HepG2 (cell line): ENCODE data around the gene ACOT8. TPM values are rescaled to one million over a fixed set of nuclear protein-coding genes. Genes with fewer than 3 reads are reported as not detected.

Experiments
- ATF4 ChIP-seq, 2 experiments: fragments of 450-650 bp in 1 of 2; sonication (generic) in 1 of 2; formaldehyde crosslinking; IDR thresholded peaks; 2 replicates each; pipeline versions ENCODE4 v1.5.0 to v1.8.0; 2020 to 2022; ENCODE audit warnings: mild to moderate bottlenecking in 1 of 2, missing genetic modification reagents in 1 of 2
- DNMT1 ChIP-seq: sonication (generic); formaldehyde crosslinking; IDR thresholded peaks from 2 replicates; pipeline ENCODE4 v1.5.1; 2020; ENCODE audit warnings: mild to moderate bottlenecking, missing genetic modification reagents
- ELF4 ChIP-seq: sonication (generic); formaldehyde crosslinking; IDR thresholded peaks from 2 replicates; pipeline ENCODE4 v1.5.0; 2020; ENCODE audit warnings: missing genetic modification reagents, mild to moderate bottlenecking, moderate library complexity, borderline replicate concordance
- ESRRA ChIP-seq: sonication (generic); formaldehyde crosslinking; IDR thresholded peaks from 2 replicates; pipeline ENCODE4 v1.5.1; 2020; ENCODE audit warnings: mild to moderate bottlenecking, low read depth, missing genetic modification reagents
- GFI1 ChIP-seq: sonication (generic); formaldehyde crosslinking; IDR thresholded peaks from 2 replicates; pipeline ENCODE4 v1.5.0; 2020; ENCODE audit warnings: missing genetic modification reagents, mild to moderate bottlenecking, borderline replicate concordance
- HOXA9 ChIP-seq: sonication (generic); formaldehyde crosslinking; IDR thresholded peaks from 2 replicates; pipeline ENCODE4 v1.8.1; 2022; ENCODE audit warnings: missing genetic modification reagents, mild to moderate bottlenecking, moderate library complexity, borderline replicate concordance
- IRX3 ChIP-seq: sonication (generic); formaldehyde crosslinking; IDR thresholded peaks from 2 replicates; pipeline ENCODE4 v1.8.1; 2023; ENCODE audit warnings: mild to moderate bottlenecking, low read depth, missing genetic modification reagents, borderline replicate concordance
- KDM6A ChIP-seq: IDR thresholded peaks from 2 replicates; pipeline ENCODE4 v1.6.1; 2016; ENCODE audit warnings: low read depth
- KLF13 ChIP-seq: sonication (generic); formaldehyde crosslinking; IDR thresholded peaks from 2 replicates; pipeline ENCODE4 v1.4.0; 2020; ENCODE audit warnings: mild to moderate bottlenecking, missing genetic modification reagents
- MAFG ChIP-seq: sonication (generic); formaldehyde crosslinking; IDR thresholded peaks from 2 replicates; pipeline ENCODE4 v1.5.1; 2020; ENCODE audit warnings: mild to moderate bottlenecking, missing genetic modification reagents
- MEIS1 ChIP-seq: sonication (generic); formaldehyde crosslinking; IDR thresholded peaks from 2 replicates; pipeline ENCODE4 v1.9.0; 2021; ENCODE audit warnings: mild to moderate bottlenecking, missing genetic modification reagents, moderate library complexity, borderline replicate concordance
- RARG ChIP-seq: sonication (generic); formaldehyde crosslinking; IDR thresholded peaks from 2 replicates; pipeline ENCODE4 v1.4.0; 2020; ENCODE audit warnings: low read depth, mild to moderate bottlenecking, missing genetic modification reagents
- TFDP1 ChIP-seq: IDR thresholded peaks from 2 replicates; pipeline ENCODE4 v1.6.1; 2016; ENCODE audit warnings: missing compliant biosample characterization, missing genetic modification reagents, borderline replicate concordance
- ZMYM2 ChIP-seq: sonication (generic); formaldehyde crosslinking; IDR thresholded peaks from 2 replicates; pipeline ENCODE4 v1.8.0; 2022; ENCODE audit warnings: mild to moderate bottlenecking, missing genetic modification reagents
- ZNF496 ChIP-seq: sonication (generic); formaldehyde crosslinking; IDR thresholded peaks from 2 replicates; pipeline ENCODE4 v1.8.1; 2023; ENCODE audit warnings: mild to moderate bottlenecking, moderate library complexity, missing genetic modification reagents; ENCODE audit not compliant: insufficient replicate concordance
- ZNF546 ChIP-seq: sonication (generic); formaldehyde crosslinking; conservative IDR thresholded peaks from 2 replicates; pipeline ENCODE4 v1.8.1; 2023; ENCODE audit warnings: mild to moderate bottlenecking, missing genetic modification reagents
- ZNF547 ChIP-seq: sonication (generic); formaldehyde crosslinking; IDR thresholded peaks from 2 replicates; pipeline ENCODE4 v1.5.1; 2020; ENCODE audit warnings: mild to moderate bottlenecking, missing genetic modification reagents
- ZNF678 ChIP-seq: sonication (generic); formaldehyde crosslinking; IDR thresholded peaks from 2 replicates; pipeline ENCODE4 v1.4.0; 2020; ENCODE audit warnings: mild to moderate bottlenecking, missing genetic modification reagents
- ZNF704 ChIP-seq: sonication (generic); formaldehyde crosslinking; IDR thresholded peaks from 2 replicates; pipeline ENCODE4 v1.8.1; 2023; ENCODE audit warnings: mild to moderate bottlenecking, inconsistent platforms, moderate library complexity, missing genetic modification reagents, borderline replicate concordance
- polyA plus RNA-seq, 8 experiments: library from polyadenylated mRNA; depleted of rRNA in 3 of 8; stranded (reverse) in 7 of 8; unstranded in 1 of 8; fragments of >200 nt; fragmentation: Illumina TruSeq in 4 of 8; extraction: Trizol in 4 of 8; gene quantifications; 2 replicates each; pipeline versions ENCODE4 v1.2.1 to v1.2.3, GENCODE V29; 2011 to 2016; ENCODE audit warnings: low read depth in 4 of 8, missing spikeins in 1 of 8, mixed read lengths in 1 of 8; ENCODE audit not compliant: insufficient read depth in 1 of 8
- total RNA-seq, 5 experiments: library from RNA; depleted of rRNA; stranded (reverse); fragments of >200 nt; fragmentation: Illumina TruSeq; extraction: Trizol; gene quantifications; 2 replicates each; pipeline ENCODE4 v1.2.3, GENCODE V29; 2016; ENCODE audit warnings: low read depth in 1 of 5
- TF ChIP-seq, protein P1 (sequence below): sonication (generic); formaldehyde crosslinking; conservative IDR thresholded peaks from 2 replicates; pipeline ENCODE4 v1.5.0; 2020; ENCODE audit warnings: missing genetic modification reagents
- TF ChIP-seq, protein P2 (sequence below): sonication (generic); formaldehyde crosslinking; IDR thresholded peaks from 2 replicates; pipeline ENCODE4 v1.4.0; 2020; ENCODE audit warnings: mild to moderate bottlenecking, missing genetic modification reagents
- TF ChIP-seq, protein P3 (sequence below): IDR thresholded peaks from 2 replicates; pipeline ENCODE4 v1.6.1; 2016; ENCODE audit warnings: low read depth

Gene ACOT8
- total and polyA plus RNA-seq, 2 of the 13 experiments (the other 11 are each of a cell fraction or from before 2014, with no cell fraction given): 31.4 to 45.5 TPM

GRCh38 chr20:45904583-45905504 is 47.7 kb upstream of the ACOT8 start (continued):
- TF ChIP-seq ATF4 (CRISPR knock-in tag; IDR thresholded peaks at IDR 0.05): no peak
- TF ChIP-seq MEIS1 (CRISPR knock-in tag): 0 out of 2 replicates have a peak, but pooled peaks have one; percentile 25
- no peak for TF ChIP-seq DNMT1
- TF ChIP-seq, protein P1, sequence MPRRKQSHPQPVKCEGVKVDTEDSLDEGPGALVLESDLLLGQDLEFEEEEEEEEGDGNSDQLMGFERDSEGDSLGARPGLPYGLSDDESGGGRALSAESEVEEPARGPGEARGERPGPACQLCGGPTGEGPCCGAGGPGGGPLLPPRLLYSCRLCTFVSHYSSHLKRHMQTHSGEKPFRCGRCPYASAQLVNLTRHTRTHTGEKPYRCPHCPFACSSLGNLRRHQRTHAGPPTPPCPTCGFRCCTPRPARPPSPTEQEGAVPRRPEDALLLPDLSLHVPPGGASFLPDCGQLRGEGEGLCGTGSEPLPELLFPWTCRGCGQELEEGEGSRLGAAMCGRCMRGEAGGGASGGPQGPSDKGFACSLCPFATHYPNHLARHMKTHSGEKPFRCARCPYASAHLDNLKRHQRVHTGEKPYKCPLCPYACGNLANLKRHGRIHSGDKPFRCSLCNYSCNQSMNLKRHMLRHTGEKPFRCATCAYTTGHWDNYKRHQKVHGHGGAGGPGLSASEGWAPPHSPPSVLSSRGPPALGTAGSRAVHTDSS (CRISPR knock-in tag): no peak
- TF ChIP-seq ZNF704 (CRISPR knock-in tag): peak; percentile 24; the same call in 1 of the 2 replicates
- TF ChIP-seq, protein P2, sequence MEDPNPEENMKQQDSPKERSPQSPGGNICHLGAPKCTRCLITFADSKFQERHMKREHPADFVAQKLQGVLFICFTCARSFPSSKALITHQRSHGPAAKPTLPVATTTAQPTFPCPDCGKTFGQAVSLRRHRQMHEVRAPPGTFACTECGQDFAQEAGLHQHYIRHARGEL (CRISPR knock-in tag): no peak
- no peak for TF ChIP-seq ZNF496 (CRISPR knock-in tag)
- no peak for TF ChIP-seq ZNF546
- 0 out of 2 replicates have a peak, but pooled peaks have one; percentile 29 for TF ChIP-seq KLF13
- TF ChIP-seq KDM6A (CRISPR knock-in tag): no peak
- TF ChIP-seq ZMYM2 (CRISPR knock-in tag): no peak
- TF ChIP-seq ESRRA: no peak
- TF ChIP-seq, protein P3, sequence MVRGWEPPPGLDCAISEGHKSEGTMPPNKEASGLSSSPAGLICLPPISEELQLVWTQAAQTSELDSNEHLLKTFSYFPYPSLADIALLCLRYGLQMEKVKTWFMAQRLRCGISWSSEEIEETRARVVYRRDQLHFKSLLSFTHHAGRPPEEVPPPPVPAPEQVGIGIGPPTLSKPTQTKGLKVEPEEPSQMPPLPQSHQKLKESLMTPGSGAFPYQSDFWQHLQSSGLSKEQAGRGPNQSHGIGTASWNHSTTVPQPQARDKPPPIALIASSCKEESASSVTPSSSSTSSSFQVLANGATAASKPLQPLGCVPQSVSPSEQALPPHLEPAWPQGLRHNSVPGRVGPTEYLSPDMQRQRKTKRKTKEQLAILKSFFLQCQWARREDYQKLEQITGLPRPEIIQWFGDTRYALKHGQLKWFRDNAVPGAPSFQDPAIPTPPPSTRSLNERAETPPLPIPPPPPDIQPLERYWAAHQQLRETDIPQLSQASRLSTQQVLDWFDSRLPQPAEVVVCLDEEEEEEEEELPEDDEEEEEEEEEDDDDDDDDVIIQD: no peak
- TF ChIP-seq ZNF678: no peak
- TF ChIP-seq ELF4 (CRISPR knock-in tag): no peak
- TF ChIP-seq GFI1 (CRISPR knock-in tag): 0 out of 2 replicates have a peak, but pooled peaks have one; percentile 6
- TF ChIP-seq RARG (CRISPR knock-in tag): no peak
- no peak for TF ChIP-seq IRX3 (CRISPR knock-in tag)
- TF ChIP-seq TFDP1 (CRISPR knock-in tag): no peak
- TF ChIP-seq MAFG: no peak
- TF ChIP-seq ZNF547 (CRISPR knock-in tag): 0 out of 2 replicates have a peak, but pooled peaks have one; percentile 29
- no peak for TF ChIP-seq HOXA9 (CRISPR knock-in tag)
